Measurements from ENCODE around the gene GRWD1.

The GRWD1 gene

GRCh38 chr19:48405010-48405659 lies 40.6 kb upstream of the GRWD1 start:
- WGBS (ENCODE audit: insufficient coverage, insufficient read length), result no CpG with 5 or more reads among the region's 27 CpGs
- Histone ChIP-seq H3K27ac (ENCODE audit: low read length) (no peak overlapping the region), H3K36me3 (ENCODE audit: control insufficient read depth, insufficient read depth, low read length) (no peaks in the 10 kb centered on the region; the same call in 1 of the 2 replicates), H3K9me3 (ENCODE audit: control insufficient read depth, insufficient read depth, low read length) (no peaks in the 10 kb centered on the region), H3K4me3 (ENCODE audit: low read length) (no peak overlapping the region), H3K4me1 (ENCODE audit: control insufficient read depth, insufficient read depth, low read length) (peaks cover 2% of the 10 kb centered on the region), H3K27me3 (ENCODE audit: control insufficient read depth, insufficient read depth, low read length) (no peaks in the 10 kb centered on the region)
- DNase-seq (ENCODE audit: low read depth, low spot score), result no peak

- Histone ChIP-seq H3K36me3 (ENCODE audit: control insufficient read depth, insufficient read depth, low read length) (no peaks in the 10 kb centered on the region; the same call in 1 of the 2 replicates), H3K9me3 (ENCODE audit: control insufficient read depth, insufficient read depth, low read length) (no peaks in the 10 kb centered on the region), H3K27ac (ENCODE audit: low read length) (no peak overlapping the region), H3K27me3 (ENCODE audit: control insufficient read depth, insufficient read depth, low read length) (no peaks in the 10 kb centered on the region), H3K4me3 (ENCODE audit: low read length) (no peak overlapping the region), H3K4me1 (ENCODE audit: control insufficient read depth, insufficient read depth, low read length) (no peaks in the 10 kb centered on the region; the same call in 1 of the 2 replicates)
- WGBS (ENCODE audit: insufficient coverage, insufficient read length), result no CpG with 5 or more reads among the region's 13 CpGs
- no peak for DNase-seq (ENCODE audit: low read depth, low spot score)
Measured at GRCh38 chr19:48405850-48406249, 39.9 kb upstream of the GRWD1 start.

GRCh38 chr19:48413879-48414587 lies 31.8 kb upstream of the GRWD1 start:
- H3K4me1 ChIP-seq (ENCODE audit: control insufficient read depth, insufficient read depth, low read length), result peaks cover 7% of the 10 kb centered on the region
- peak overlapping the region; percentile 34; the same call in 1 of the 2 replicates for H3K4me3 ChIP-seq (ENCODE audit: low read length)
- H3K27ac ChIP-seq (ENCODE audit: low read length), result no peak overlapping the region
- no peaks in the 10 kb centered on the region for H3K36me3 ChIP-seq (ENCODE audit: control insufficient read depth, insufficient read depth, low read length)
- no peak for DNase-seq (ENCODE audit: low read depth, low spot score)
- WGBS (ENCODE audit: insufficient coverage, insufficient read length), result no CpG with 5 or more reads among the region's 24 CpGs
- H3K9me3 ChIP-seq (ENCODE audit: control insufficient read depth, insufficient read depth, low read length), result no peaks in the 10 kb centered on the region
- H3K27me3 ChIP-seq (ENCODE audit: control insufficient read depth, insufficient read depth, low read length), result no peaks in the 10 kb centered on the region

GRCh38 chr19:48415395-48415794 lies 30.4 kb upstream of the GRWD1 start:
- Histone ChIP-seq H3K27ac (ENCODE audit: low read length) (no peak overlapping the region), H3K9me3 (ENCODE audit: control insufficient read depth, insufficient read depth, low read length) (no peaks in the 10 kb centered on the region), H3K4me3 (ENCODE audit: low read length) (no peak overlapping the region), H3K36me3 (ENCODE audit: control insufficient read depth, insufficient read depth, low read length) (no peaks in the 10 kb centered on the region), H3K27me3 (ENCODE audit: control insufficient read depth, insufficient read depth, low read length) (no peaks in the 10 kb centered on the region), H3K4me1 (ENCODE audit: control insufficient read depth, insufficient read depth, low read length) (peaks cover 8% of the 10 kb centered on the region)
- no CpG with 5 or more reads among the region's 14 CpGs for WGBS (ENCODE audit: insufficient coverage, insufficient read length)
- DNase-seq (ENCODE audit: low read depth, low spot score), result no peak

GRCh38 chr19:48415806-48416221 lies 30.0 kb upstream of the GRWD1 start:
- Histone ChIP-seq H3K9me3 (ENCODE audit: control insufficient read depth, insufficient read depth, low read length) (no peaks in the 10 kb centered on the region), H3K4me1 (ENCODE audit: control insufficient read depth, insufficient read depth, low read length) (peaks cover 8% of the 10 kb centered on the region), H3K27ac (ENCODE audit: low read length) (no peak overlapping the region), H3K27me3 (ENCODE audit: control insufficient read depth, insufficient read depth, low read length) (no peaks in the 10 kb centered on the region), H3K36me3 (ENCODE audit: control insufficient read depth, insufficient read depth, low read length) (no peaks in the 10 kb centered on the region), H3K4me3 (ENCODE audit: low read length) (no peak overlapping the region)
- no CpG with 5 or more reads among the region's 30 CpGs for WGBS (ENCODE audit: insufficient coverage, insufficient read length)
- DNase-seq (ENCODE audit: low read depth, low spot score), result no peak

- no peaks in the 10 kb centered on the region for H3K27me3 ChIP-seq (ENCODE audit: control insufficient read depth, insufficient read depth, low read length)
- no peak overlapping the region for H3K4me3 ChIP-seq (ENCODE audit: low read length)
- no CpG with 5 or more reads among the region's 7 CpGs for WGBS (ENCODE audit: insufficient coverage, insufficient read length)
Measured at GRCh38 chr19:48417421-48417820, 28.4 kb upstream of the GRWD1 start.

GRCh38 chr19:48418317-48419064 lies 27.3 kb upstream of the GRWD1 start:
- Histone ChIP-seq H3K36me3 (ENCODE audit: control insufficient read depth, insufficient read depth, low read length) (no peaks in the 10 kb centered on the region), H3K9me3 (ENCODE audit: control insufficient read depth, insufficient read depth, low read length) (no peaks in the 10 kb centered on the region), H3K4me3 (ENCODE audit: low read length) (no peak overlapping the region), H3K27me3 (ENCODE audit: control insufficient read depth, insufficient read depth, low read length) (no peaks in the 10 kb centered on the region), H3K4me1 (ENCODE audit: control insufficient read depth, insufficient read depth, low read length) (peaks cover 8% of the 10 kb centered on the region), H3K27ac (ENCODE audit: low read length) (no peak overlapping the region)
- WGBS (ENCODE audit: insufficient coverage, insufficient read length), result no CpG with 5 or more reads among the region's 6 CpGs
- DNase-seq (ENCODE audit: low read depth, low spot score), result no peak

More at GRCh38 chr19:48417421-48417820, 28.4 kb upstream of the GRWD1 start:
- H3K9me3 ChIP-seq (ENCODE audit: control insufficient read depth, insufficient read depth, low read length), result no peaks in the 10 kb centered on the region
- DNase-seq (ENCODE audit: low read depth, low spot score), result no peak
- no peaks in the 10 kb centered on the region for H3K36me3 ChIP-seq (ENCODE audit: control insufficient read depth, insufficient read depth, low read length)
- no peak overlapping the region for H3K27ac ChIP-seq (ENCODE audit: low read length)
- peaks cover 8% of the 10 kb centered on the region for H3K4me1 ChIP-seq (ENCODE audit: control insufficient read depth, insufficient read depth, low read length)

- H3K4me3 ChIP-seq (ENCODE audit: low read length), result no peak overlapping the region
- H3K36me3 ChIP-seq (ENCODE audit: control insufficient read depth, insufficient read depth, low read length), result no peaks in the 10 kb centered on the region
- no peaks in the 10 kb centered on the region for H3K9me3 ChIP-seq (ENCODE audit: control insufficient read depth, insufficient read depth, low read length)
- no peak overlapping the region for H3K27ac ChIP-seq (ENCODE audit: low read length)
- no peaks in the 10 kb centered on the region for H3K27me3 ChIP-seq (ENCODE audit: control insufficient read depth, insufficient read depth, low read length)
- no CpG with 5 or more reads among the region's 31 CpGs for WGBS (ENCODE audit: insufficient coverage, insufficient read length)
- no peak for DNase-seq (ENCODE audit: low read depth, low spot score)
- peaks cover 4% of the 10 kb centered on the region for H3K4me1 ChIP-seq (ENCODE audit: control insufficient read depth, insufficient read depth, low read length)
Measured at GRCh38 chr19:48419158-48419920, 26.4 kb upstream of the GRWD1 start.

GRCh38 chr19:48421548-48421947 lies 24.2 kb upstream of the GRWD1 start:
- no peak for DNase-seq (ENCODE audit: low read depth, low spot score)
- Histone ChIP-seq H3K27ac (ENCODE audit: low read length) (no peak overlapping the region), H3K4me3 (ENCODE audit: low read length) (no peak overlapping the region), H3K36me3 (ENCODE audit: control insufficient read depth, insufficient read depth, low read length) (no peaks in the 10 kb centered on the region), H3K9me3 (ENCODE audit: control insufficient read depth, insufficient read depth, low read length) (no peaks in the 10 kb centered on the region), H3K27me3 (ENCODE audit: control insufficient read depth, insufficient read depth, low read length) (no peaks in the 10 kb centered on the region), H3K4me1 (ENCODE audit: control insufficient read depth, insufficient read depth, low read length) (peaks cover 3% of the 10 kb centered on the region)
- WGBS (ENCODE audit: insufficient coverage, insufficient read length), result no CpG with 5 or more reads among the region's 16 CpGs

GRCh38 chr19:48424694-48425219 lies 21.0 kb upstream of the GRWD1 start:
- Histone ChIP-seq H3K27ac (ENCODE audit: low read length) (no peak overlapping the region), H3K36me3 (ENCODE audit: control insufficient read depth, insufficient read depth, low read length) (no peaks in the 10 kb centered on the region), H3K9me3 (ENCODE audit: control insufficient read depth, insufficient read depth, low read length) (no peaks in the 10 kb centered on the region), H3K4me1 (ENCODE audit: control insufficient read depth, insufficient read depth, low read length) (0 out of 2 replicates have a peak, but pooled peaks cover 1% of the 10 kb centered on the region), H3K27me3 (ENCODE audit: control insufficient read depth, insufficient read depth, low read length) (no peaks in the 10 kb centered on the region), H3K4me3 (ENCODE audit: low read length) (no peak overlapping the region)
- WGBS (ENCODE audit: insufficient coverage, insufficient read length), result no CpG with 5 or more reads among the region's 8 CpGs
- DNase-seq (ENCODE audit: low read depth, low spot score), result no peak
